Heart left ventricle (tissue), 13 donors: ENCODE measurements around the gene ICOSLG.

ENCODE experiments used
- CTCF ChIP-seq, 12 donors: fragments of 200-600 bp; sonication (generic) in 4 of 12; IDR thresholded peaks; one replicate each; pipeline versions ENCODE4 v1.5.0 to v1.8.0; 2018 to 2022; ENCODE audit warnings: antibody characterized with exemption in 12 of 12, mild to moderate bottlenecking in 5 of 12
- POLR2A ChIP-seq, 2 donors: fragments of 450-650 bp; IDR thresholded peaks; one replicate each; pipeline ENCODE4 v1.6.1; 2017; ENCODE audit warnings: antibody characterized with exemption in 2 of 2, mild to moderate bottlenecking in 2 of 2, moderate library complexity in 2 of 2
- donor health status: ischemic (EF 13 %, LVEDD 7.1; RV severe dilation, severe dysfunction).
- donor health status: DM: no; HTN: yes; CAD: no.
- donor health status: DM: no; HTN: no; CAD: no.
- donor health status: ischemic (EF 25% LVEDD 6.9; RV normal size, moderate dysfunction).
- donor health status: ischemic (EF 25% LVEDD 5.7; RV mildly dilated, moderate dysfunction).
- donor health status: ischemic (EF 35%, LVEDD 5.7; RV mildly dilated, moderate dysfunction).
- donor health status: nonischemic (EF 11% LVEDD 7.7; RV severe dilation, severe dysfunction).
- donor health status: DM: yes; HTN: yes; CAD: no.
- donor health status: PGD.
- donor health status: ischemic (EF 29% LVEDD 5.4; RV normal size, mild dysfunction).
- donor health status: nonischemic (EF 23%, LVEDD 6.1; RV moderate dilation, normal function).

- TF ChIP-seq POLR2A (IDR thresholded peaks at IDR 0.05) (no peak), CTCF (IDR thresholded peaks at IDR 0.05) (no peak)
Observed at GRCh38 chr21:44271558-44272283, 31.0 kb upstream of the ICOSLG start.
